GM23338 (cell line): ENCODE results near the gene KDM4B. TPM values are rescaled to one million over a fixed set of nuclear protein-coding genes. Genes with fewer than 3 reads are reported as not detected.

ENCODE experiments used
- CREB1 ChIP-seq: fragments of 250-450 bp; sonication (Bioruptor Pico); IDR thresholded peaks from 2 replicates; pipeline ENCODE4 v1.5.0; 2020; ENCODE audit warnings: low read depth, mild to moderate bottlenecking, moderate library complexity
- CTCF ChIP-seq, 2 experiments: fragments of 200-600 bp in 1 of 2; sonication (generic) in 1 of 2; conservative IDR thresholded peaks; 2 replicates each; pipeline versions ENCODE4 v1.5.1 to v1.6.1; 2016 to 2017; ENCODE audit warnings: antibody characterized with exemption in 2 of 2, low read depth in 2 of 2, mild to moderate bottlenecking in 2 of 2, moderate library complexity in 1 of 2
- ETS1 ChIP-seq: IDR thresholded peaks from 2 replicates; pipeline ENCODE4 v1.6.1; 2016; ENCODE audit warnings: antibody characterized with exemption
- EZH2 ChIP-seq: fragments of 200-600 bp; sonication (generic); IDR thresholded peaks from one replicate; pipeline ENCODE4 v1.8.0; 2017; ENCODE audit warnings: antibody characterized with exemption, mild to moderate bottlenecking, low read depth; ENCODE audit not compliant: unreplicated experiment
- EZH2phosphoT487 ChIP-seq: fragments of 200-600 bp; sonication (generic); IDR thresholded peaks from one replicate; pipeline ENCODE4 v1.8.1; 2018; ENCODE audit warnings: antibody characterized with exemption; ENCODE audit not compliant: unreplicated experiment
- JUNB ChIP-seq: IDR thresholded peaks from one replicate; pipeline ENCODE4 v1.6.1; 2016; ENCODE audit warnings: antibody characterized with exemption; ENCODE audit not compliant: unreplicated experiment
- NANOG ChIP-seq: IDR thresholded peaks from 2 replicates; pipeline ENCODE4 v1.6.1; 2016; ENCODE audit warnings: antibody characterized with exemption, borderline replicate concordance
- POLR2AphosphoS5 ChIP-seq: IDR thresholded peaks from 2 replicates; pipeline ENCODE4 v1.6.1; 2016; ENCODE audit warnings: antibody characterized with exemption, low read depth
- REST ChIP-seq: IDR thresholded peaks from one replicate; pipeline ENCODE4 v1.6.1; 2018; ENCODE audit warnings: antibody characterized with exemption; ENCODE audit not compliant: unreplicated experiment
- STAT1 ChIP-seq: IDR thresholded peaks from one replicate; pipeline ENCODE4 v1.6.1; 2016; ENCODE audit warnings: antibody characterized with exemption; ENCODE audit not compliant: unreplicated experiment
- ZNF114 ChIP-seq: fragments of 250-450 bp; sonication (Bioruptor Pico); IDR thresholded peaks from 2 replicates; pipeline ENCODE4 v1.5.0; 2020; ENCODE audit warnings: mild to moderate bottlenecking, moderate library complexity
- ZNF331 ChIP-seq: fragments of 250-450 bp; sonication (Bioruptor Pico); IDR thresholded peaks from 2 replicates; pipeline ENCODE4 v1.5.0; 2020; ENCODE audit warnings: low read depth, mild to moderate bottlenecking, moderate library complexity
- polyA plus RNA-seq: library from polyadenylated mRNA; unstranded; fragments of >200 nt; fragmentation: Nextera tagmentation; extraction: Ambion mirVana; gene quantifications from 2 replicates; pipeline ENCODE4 v1.2.1, GENCODE V29; 2016
- total RNA-seq: library from RNA; depleted of rRNA; stranded (reverse); fragments of >200 nt; shearing (Covaris generic); gene quantifications from 2 replicates; pipeline ENCODE4 v1.2.3, GENCODE V29; 2014

The KDM4B gene
- total and polyA plus RNA-seq, 2 experiments from 2014 or later: 9.1 to 27.6 TPM

GRCh38 chr19:5032101-5032967 is 63.4 kb downstream of the KDM4B start (continued):
- TF ChIP-seq REST (no peak), ZNF114 (no peak), EZH2phosphoT487 (no peak), CTCF (conservative IDR thresholded peaks at IDR 0.05; ENCODE audit: low read depth in 2 of 2) (no peak), ETS1 (no peak), JUNB (no peak), POLR2AphosphoS5 (no peak), ZNF331 (CRISPR knock-in tag) (no peak), STAT1 (no peak), CREB1 (CRISPR knock-in tag) (no peak), NANOG (no peak), EZH2 (no peak)
